ENCODE data around the gene FOXP1.

The FOXP1 gene

GRCh38 chr3:71319771-71320170 is 263.8 kb downstream of the FOXP1 start:
- no peak for TF ChIP-seq CTCF (IDR thresholded peaks at IDR 0.05; ENCODE audit: poor library complexity, severe bottlenecking)
- Histone ChIP-seq H3K4me1 (ENCODE audit: insufficient read depth, poor library complexity, severe bottlenecking) (no peaks in the 10 kb centered on the region), H3K4me3 (ENCODE audit: severe bottlenecking) (no peak overlapping the region), H3K27ac (ENCODE audit: poor library complexity, severe bottlenecking) (no peak overlapping the region), H3K36me3 (ENCODE audit: low read depth) (no peaks in the 10 kb centered on the region), H3K9me3 (ENCODE audit: severe bottlenecking) (no peaks in the 10 kb centered on the region), H3K27me3 (ENCODE audit: insufficient read depth, poor library complexity, severe bottlenecking) (no peaks in the 10 kb centered on the region)
- no peak for ATAC-seq (ENCODE audit: low read depth)
- no peak for DNase-seq (ENCODE audit: low spot score)

GRCh38 chr3:71318458-71318827 is 265.1 kb downstream of the FOXP1 start:
- Histone ChIP-seq H3K9me3 (ENCODE audit: severe bottlenecking) (no peaks in the 10 kb centered on the region), H3K27ac (ENCODE audit: poor library complexity, severe bottlenecking) (no peak overlapping the region), H3K4me1 (ENCODE audit: insufficient read depth, poor library complexity, severe bottlenecking) (no peaks in the 10 kb centered on the region), H3K27me3 (ENCODE audit: insufficient read depth, poor library complexity, severe bottlenecking) (no peaks in the 10 kb centered on the region), H3K4me3 (ENCODE audit: severe bottlenecking) (no peak overlapping the region), H3K36me3 (ENCODE audit: low read depth) (no peaks in the 10 kb centered on the region)
- ATAC-seq (ENCODE audit: low read depth): no peak
- no peak for TF ChIP-seq CTCF (IDR thresholded peaks at IDR 0.05; ENCODE audit: poor library complexity, severe bottlenecking)
- no peak for DNase-seq (ENCODE audit: low spot score)

GRCh38 chr3:71317749-71318457 is 265.6 kb downstream of the FOXP1 start:
- Histone ChIP-seq H3K27ac (ENCODE audit: poor library complexity, severe bottlenecking) (no peak overlapping the region), H3K9me3 (ENCODE audit: severe bottlenecking) (no peaks in the 10 kb centered on the region), H3K4me1 (ENCODE audit: insufficient read depth, poor library complexity, severe bottlenecking) (no peaks in the 10 kb centered on the region), H3K4me3 (ENCODE audit: severe bottlenecking) (no peak overlapping the region), H3K36me3 (ENCODE audit: low read depth) (no peaks in the 10 kb centered on the region), H3K27me3 (ENCODE audit: insufficient read depth, poor library complexity, severe bottlenecking) (no peaks in the 10 kb centered on the region)
- ATAC-seq (ENCODE audit: low read depth) (no peak), DNase-seq (ENCODE audit: low spot score) (no peak)
- TF ChIP-seq CTCF (IDR thresholded peaks at IDR 0.05; ENCODE audit: poor library complexity, severe bottlenecking): no peak

- no peaks in the 10 kb centered on the region for H3K36me3 ChIP-seq (ENCODE audit: low read depth)
- TF ChIP-seq CTCF (IDR thresholded peaks at IDR 0.05; ENCODE audit: poor library complexity, severe bottlenecking): no peak
- DNase-seq (ENCODE audit: low spot score): no peak
- no peak overlapping the region for H3K27ac ChIP-seq (ENCODE audit: poor library complexity, severe bottlenecking)
- H3K4me3 ChIP-seq (ENCODE audit: severe bottlenecking): no peak overlapping the region
- H3K4me1 ChIP-seq (ENCODE audit: insufficient read depth, poor library complexity, severe bottlenecking): no peaks in the 10 kb centered on the region
- no peaks in the 10 kb centered on the region for H3K27me3 ChIP-seq (ENCODE audit: insufficient read depth, poor library complexity, severe bottlenecking)
- H3K9me3 ChIP-seq (ENCODE audit: severe bottlenecking): no peaks in the 10 kb centered on the region
- no peak for ATAC-seq (ENCODE audit: low read depth)
These were observed 266.4 kb downstream of the FOXP1 start for GRCh38 chr3:71317140-71317539.

GRCh38 chr3:71316066-71316777 is 267.3 kb downstream of the FOXP1 start:
- Histone ChIP-seq H3K4me3 (ENCODE audit: severe bottlenecking) (no peak overlapping the region), H3K27ac (ENCODE audit: poor library complexity, severe bottlenecking) (no peak overlapping the region), H3K36me3 (ENCODE audit: low read depth) (no peaks in the 10 kb centered on the region), H3K27me3 (ENCODE audit: insufficient read depth, poor library complexity, severe bottlenecking) (no peaks in the 10 kb centered on the region), H3K9me3 (ENCODE audit: severe bottlenecking) (no peaks in the 10 kb centered on the region), H3K4me1 (ENCODE audit: insufficient read depth, poor library complexity, severe bottlenecking) (no peaks in the 10 kb centered on the region)
- no peak for TF ChIP-seq CTCF (IDR thresholded peaks at IDR 0.05; ENCODE audit: poor library complexity, severe bottlenecking)
- no peak for DNase-seq (ENCODE audit: low spot score)
- no peak for ATAC-seq (ENCODE audit: low read depth)
